Ammon's horn (tissue), 1 donor: ENCODE measurements around the gene SLC9C1.

Experiments used
- DNase-seq: peaks from one replicate; pipeline ENCODE4 v3.0.0-alpha.2; 2016; ENCODE audit warnings: low spot score

Gene SLC9C1

GRCh38 chr3:112131111-112131510, 162.9 kb downstream of the SLC9C1 start:
- DNase-seq, result no peak

- DNase-seq, result no peak
Measured at GRCh38 chr3:112130638-112130993, 163.4 kb downstream of the SLC9C1 start.

GRCh38 chr3:112129925-112130637, 163.9 kb downstream of the SLC9C1 start:
- no peak for DNase-seq

- no peak for DNase-seq
Measured at GRCh38 chr3:112128843-112129727, 164.9 kb downstream of the SLC9C1 start.

- DNase-seq, result no peak
Measured at GRCh38 chr3:112127522-112128494, 166.2 kb downstream of the SLC9C1 start.

- DNase-seq, result no peak
Measured at GRCh38 chr3:112126511-112126911, 167.5 kb downstream of the SLC9C1 start.

- DNase-seq, result no peak
Measured at GRCh38 chr3:112124907-112125607, 169.0 kb downstream of the SLC9C1 start.

- no peak for DNase-seq
Measured at GRCh38 chr3:112123548-112123947, 170.5 kb downstream of the SLC9C1 start.

- DNase-seq, result no peak
Measured at GRCh38 chr3:112122870-112123269, 171.1 kb downstream of the SLC9C1 start.

- no peak for DNase-seq
Measured at GRCh38 chr3:112121577-112122547, 172.2 kb downstream of the SLC9C1 start.

GRCh38 chr3:112119962-112120836, 173.8 kb downstream of the SLC9C1 start:
- no peak for DNase-seq

GRCh38 chr3:112117841-112118571, 176.0 kb downstream of the SLC9C1 start:
- peak; percentile 75 for DNase-seq

GRCh38 chr3:112117415-112117814, 176.6 kb downstream of the SLC9C1 start:
- no peak for DNase-seq

GRCh38 chr3:112116748-112117186, 177.2 kb downstream of the SLC9C1 start:
- no peak for DNase-seq

- no peak for DNase-seq
Measured at GRCh38 chr3:112115806-112116383, 178.1 kb downstream of the SLC9C1 start.

GRCh38 chr3:112115161-112115739, 178.8 kb downstream of the SLC9C1 start:
- no peak for DNase-seq

GRCh38 chr3:112114576-112115160, 179.3 kb downstream of the SLC9C1 start:
- no peak for DNase-seq
